ENCODE data around the gene AASS.
"Not testable (repeated sequence)": the region's sequence is repeated elsewhere in the genome, so short reads cannot be mapped to it uniquely, and the experiment has no call there.

Gene AASS

GRCh38 chr7:122143751-122144711 lies at the start of gene AASS:
TSS of gene AASS (minus strand) at chr7:122144249. CDS start at chr7:122133726, 10,523 bp downstream.
- in situ Hi-C loops (cut with HindIII; ENCODE audit: low pct_ligation_motif_present, low sequenced_read_pairs): no loop called here

GRCh38 chr7:122188785-122189184 lies 44.7 kb upstream of the AASS start:
- H3K4me3 ChIP-seq (ENCODE audit: low read depth, low read length): no peak overlapping the region
- in situ Hi-C loops (cut with HindIII; ENCODE audit: low pct_ligation_motif_present, low sequenced_read_pairs): no loop called here
- no peak for TF ChIP-seq CTCF (IDR thresholded peaks at IDR 0.05; ENCODE audit: low read depth, low read length, missing control alignments)
- H3K36me3 ChIP-seq (replicated peaks): no peaks in the 10 kb centered on the region
- DNase-seq: no peak
- H3K27ac ChIP-seq: no peak overlapping the region
- H3K27me3 ChIP-seq (replicated peaks): no peaks in the 10 kb centered on the region

More at GRCh38 chr7:122143751-122144711, at the start of gene AASS:
- no peaks in the 10 kb centered on the region for H3K36me3 ChIP-seq (replicated peaks)
- peak; percentile 94 for DNase-seq
- H3K27ac ChIP-seq: peak within 1 kb of the TSS; percentile 72
- H3K4me3 ChIP-seq (ENCODE audit: low read depth, low read length): peak within 1 kb of the TSS; percentile 84
- TF ChIP-seq CTCF (IDR thresholded peaks at IDR 0.05; ENCODE audit: low read depth, low read length, missing control alignments): no peak
- no peaks in the 10 kb centered on the region for H3K27me3 ChIP-seq (replicated peaks)

GRCh38 chr7:122183106-122183505 lies 39.1 kb upstream of the AASS start:
- no peak for TF ChIP-seq CTCF (IDR thresholded peaks at IDR 0.05; ENCODE audit: low read depth, low read length, missing control alignments)
- H3K36me3 ChIP-seq (replicated peaks): no peaks in the 10 kb centered on the region
- H3K27ac ChIP-seq: no peak overlapping the region
- H3K4me3 ChIP-seq (ENCODE audit: low read depth, low read length): no peak overlapping the region
- no peaks in the 10 kb centered on the region for H3K27me3 ChIP-seq (replicated peaks)
- in situ Hi-C loops (cut with HindIII; ENCODE audit: low pct_ligation_motif_present, low sequenced_read_pairs): no loop called here
- DNase-seq: no peak

- in situ Hi-C loops (cut with HindIII; ENCODE audit: low pct_ligation_motif_present, low sequenced_read_pairs): no loop called here
Measured at GRCh38 chr7:122182081-122182480, 38.0 kb upstream of the AASS start.

GRCh38 chr7:122172144-122172543 lies 28.1 kb upstream of the AASS start:
- H3K36me3 ChIP-seq (replicated peaks); H3K27ac ChIP-seq; H3K4me3 ChIP-seq (ENCODE audit: low read depth, low read length); DNase-seq; H3K27me3 ChIP-seq (replicated peaks); in situ Hi-C loops (cut with HindIII; ENCODE audit: low pct_ligation_motif_present, low sequenced_read_pairs): not testable (repeated sequence)

More at GRCh38 chr7:122182081-122182480, 38.0 kb upstream of the AASS start:
- Histone ChIP-seq H3K4me3 (ENCODE audit: low read depth, low read length) (no peak overlapping the region), H3K36me3 (replicated peaks) (no peaks in the 10 kb centered on the region), H3K27ac (no peak overlapping the region), H3K27me3 (replicated peaks) (no peaks in the 10 kb centered on the region)
- DNase-seq: no peak
- TF ChIP-seq CTCF (IDR thresholded peaks at IDR 0.05; ENCODE audit: low read depth, low read length, missing control alignments): no peak

GRCh38 chr7:122166740-122167139 lies 22.7 kb upstream of the AASS start:
- Histone ChIP-seq H3K27ac (no peak overlapping the region), H3K36me3 (replicated peaks) (no peaks in the 10 kb centered on the region), H3K27me3 (replicated peaks) (no peaks in the 10 kb centered on the region), H3K4me3 (ENCODE audit: low read depth, low read length) (no peak overlapping the region)
- no peak for TF ChIP-seq CTCF (IDR thresholded peaks at IDR 0.05; ENCODE audit: low read depth, low read length, missing control alignments)
- DNase-seq: peak; percentile 65
- in situ Hi-C loops (cut with HindIII; ENCODE audit: low pct_ligation_motif_present, low sequenced_read_pairs): no loop called here
